OCI-LY1 (cell line): ENCODE measurements around the gene MNAT1.

Source experiments
- H2AFZ ChIP-seq: fragments of 200-600 bp; sonication (generic), shearing (Covaris generic); 2 replicates; pipeline ENCODE4 v1.6.0; 2014; ENCODE audit warnings: antibody characterized with exemption, mild to moderate bottlenecking, low read length
- H3F3A ChIP-seq: fragments of 200-600 bp; sonication (generic), shearing (Covaris generic); 2 replicates; pipeline ENCODE4 v1.6.0; 2014; ENCODE audit warnings: mild to moderate bottlenecking, antibody characterized with exemption, low read length, moderate library complexity; ENCODE audit not compliant: insufficient read depth
- H3K27ac ChIP-seq: fragments of 200-600 bp; sonication (generic); 2 replicates; pipeline ENCODE4 v1.5.1; 2014; ENCODE audit warnings: low read length, mixed run types, mild to moderate bottlenecking, low read depth; ENCODE audit not compliant: poor library complexity, severe bottlenecking
- H3K27me3 ChIP-seq: fragments of 200-600 bp; sonication (generic); 2 replicates; pipeline ENCODE4 v1.6.0; 2014; ENCODE audit warnings: antibody characterized with exemption, mild to moderate bottlenecking, low read length, moderate library complexity; ENCODE audit not compliant: insufficient read depth
- H3K36me3 ChIP-seq: fragments of 200-600 bp; sonication (generic); 2 replicates; pipeline ENCODE4 v1.6.1; 2014; ENCODE audit warnings: mild to moderate bottlenecking, antibody characterized with exemption, low read length, moderate library complexity, mixed read lengths; ENCODE audit not compliant: insufficient read depth
- H3K4me1 ChIP-seq: fragments of 200-600 bp; sonication (generic); 2 replicates; pipeline ENCODE4 v1.5.1; 2014; ENCODE audit warnings: mild to moderate bottlenecking, low read length, moderate library complexity; ENCODE audit not compliant: insufficient read depth, severe bottlenecking
- H3K4me2 ChIP-seq: fragments of 200-600 bp; sonication (generic), shearing (Covaris generic); 2 replicates; pipeline ENCODE4 v1.6.1; 2014; ENCODE audit warnings: low read length
- H3K4me3 ChIP-seq: fragments of 200-600 bp; sonication (generic); 2 replicates; pipeline ENCODE4 v1.5.1; 2014; ENCODE audit warnings: low read length, low read depth, mild to moderate bottlenecking, mixed read lengths; ENCODE audit not compliant: poor library complexity, severe bottlenecking
- H3K79me2 ChIP-seq: fragments of 200-600 bp; shearing (Covaris generic); 2 replicates; pipeline ENCODE4 v1.6.1; 2016; ENCODE audit warnings: mixed run types, low read length, mixed read lengths; ENCODE audit not compliant: insufficient read depth
- H3K9ac ChIP-seq: fragments of 200-600 bp; sonication (generic), shearing (Covaris generic); 2 replicates; pipeline ENCODE4 v1.6.1; 2014; ENCODE audit warnings: mild to moderate bottlenecking, low read length, mixed read lengths
- H3K9me2 ChIP-seq: fragments of 200-600 bp; sonication (generic), shearing (Covaris generic); 2 replicates; pipeline ENCODE4 v1.6.1; 2014; ENCODE audit warnings: low read depth, mild to moderate bottlenecking, low read length, mixed read lengths
- H3K9me3 ChIP-seq: fragments of 200-600 bp; shearing (Covaris generic); 2 replicates; pipeline ENCODE4 v1.6.1; 2014; ENCODE audit warnings: low read length, mixed read lengths
- H4K20me1 ChIP-seq: fragments of 200-600 bp; sonication (generic), shearing (Covaris generic); 2 replicates; pipeline ENCODE4 v1.6.0; 2016; ENCODE audit warnings: mild to moderate bottlenecking, low read length; ENCODE audit not compliant: insufficient read depth
- EZH2 ChIP-seq: fragments of 200-600 bp; sonication (generic), shearing (Covaris generic); IDR thresholded peaks from 2 replicates; pipeline ENCODE4 v1.8.0; 2017; ENCODE audit warnings: borderline replicate concordance, mixed run types, mild to moderate bottlenecking, antibody characterized with exemption, low read length, moderate library complexity, mixed read lengths
- TF ChIP-seq, protein P1 (sequence below): fragments of 200-600 bp; sonication (generic), shearing (Covaris generic); IDR thresholded peaks from 2 replicates; pipeline ENCODE4 v1.5.1; 2017; ENCODE audit warnings: mild to moderate bottlenecking, antibody characterized with exemption, low read length, moderate library complexity, mixed read lengths

MNAT1 gene

DNA sequence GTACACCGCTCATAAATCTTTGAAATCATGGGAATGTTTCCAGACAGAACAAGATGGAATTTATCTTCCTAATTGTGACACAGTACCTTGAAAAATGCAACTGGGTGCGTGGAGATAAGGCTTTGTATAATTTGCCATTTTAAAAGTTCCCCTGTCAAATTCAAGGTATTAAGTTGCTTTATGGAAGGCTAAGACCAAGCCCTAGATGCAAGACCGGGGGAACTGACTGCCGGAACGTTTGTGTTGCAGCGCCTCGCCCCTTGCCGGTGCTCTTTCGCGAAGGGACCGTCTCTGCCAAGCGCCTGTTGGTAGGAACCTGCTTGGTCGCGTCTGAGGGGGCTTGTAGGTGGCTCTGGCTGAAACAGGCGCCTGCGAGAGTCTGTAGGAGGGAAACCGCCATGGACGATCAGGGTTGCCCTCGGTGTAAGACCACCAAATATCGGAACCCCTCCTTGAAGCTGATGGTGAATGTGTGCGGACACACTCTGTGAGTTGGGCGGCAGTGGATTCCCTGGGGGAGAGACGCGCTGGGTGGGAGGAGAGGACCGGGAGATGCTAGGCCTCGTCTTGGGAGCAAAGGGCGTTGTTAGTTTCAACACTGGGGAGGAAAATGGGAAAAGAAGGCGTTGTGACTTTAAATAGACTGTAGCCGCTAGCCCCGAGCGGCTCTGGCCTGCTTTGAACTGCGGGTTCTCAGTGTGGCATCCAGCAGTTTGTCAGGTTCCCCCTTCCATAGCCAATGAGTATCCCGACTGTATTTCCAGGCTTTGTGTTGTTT is at the start of gene MNAT1:
MNAT1 (plus strand) TSS at position 297 of the 778 bp plus-strand sequence; CDS start at position 399, 102 bp downstream.
- H3K9me3 ChIP-seq, result no peaks in the 10 kb centered on the region
- TF ChIP-seq EZH2, result no peak
- TF ChIP-seq, protein P1, sequence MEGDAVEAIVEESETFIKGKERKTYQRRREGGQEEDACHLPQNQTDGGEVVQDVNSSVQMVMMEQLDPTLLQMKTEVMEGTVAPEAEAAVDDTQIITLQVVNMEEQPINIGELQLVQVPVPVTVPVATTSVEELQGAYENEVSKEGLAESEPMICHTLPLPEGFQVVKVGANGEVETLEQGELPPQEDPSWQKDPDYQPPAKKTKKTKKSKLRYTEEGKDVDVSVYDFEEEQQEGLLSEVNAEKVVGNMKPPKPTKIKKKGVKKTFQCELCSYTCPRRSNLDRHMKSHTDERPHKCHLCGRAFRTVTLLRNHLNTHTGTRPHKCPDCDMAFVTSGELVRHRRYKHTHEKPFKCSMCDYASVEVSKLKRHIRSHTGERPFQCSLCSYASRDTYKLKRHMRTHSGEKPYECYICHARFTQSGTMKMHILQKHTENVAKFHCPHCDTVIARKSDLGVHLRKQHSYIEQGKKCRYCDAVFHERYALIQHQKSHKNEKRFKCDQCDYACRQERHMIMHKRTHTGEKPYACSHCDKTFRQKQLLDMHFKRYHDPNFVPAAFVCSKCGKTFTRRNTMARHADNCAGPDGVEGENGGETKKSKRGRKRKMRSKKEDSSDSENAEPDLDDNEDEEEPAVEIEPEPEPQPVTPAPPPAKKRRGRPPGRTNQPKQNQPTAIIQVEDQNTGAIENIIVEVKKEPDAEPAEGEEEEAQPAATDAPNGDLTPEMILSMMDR, result no peak
- peak within 1 kb of the TSS; percentile 98 for H3K9ac ChIP-seq
- no peaks in the 10 kb centered on the region for H3K9me2 ChIP-seq
- H4K20me1 ChIP-seq, result no peaks in the 10 kb centered on the region
- peak within 1 kb of the TSS; percentile 80 for H3K4me2 ChIP-seq
- peaks cover 21% of the 10 kb centered on the region for H3K4me1 ChIP-seq
- H3K4me3 ChIP-seq, result peak within 1 kb of the TSS; percentile 100
- H3K27me3 ChIP-seq, result no peaks in the 10 kb centered on the region
- H3F3A ChIP-seq, result no peaks in the 10 kb centered on the region
- H3K79me2 ChIP-seq, result peaks cover 38% of the 10 kb centered on the region
- H3K27ac ChIP-seq, result no peak within 1 kb of the TSS
- H2AFZ ChIP-seq, result peak within 1 kb of the TSS; percentile 92
- H3K36me3 ChIP-seq, result no peaks in the 10 kb centered on the region

DNA sequence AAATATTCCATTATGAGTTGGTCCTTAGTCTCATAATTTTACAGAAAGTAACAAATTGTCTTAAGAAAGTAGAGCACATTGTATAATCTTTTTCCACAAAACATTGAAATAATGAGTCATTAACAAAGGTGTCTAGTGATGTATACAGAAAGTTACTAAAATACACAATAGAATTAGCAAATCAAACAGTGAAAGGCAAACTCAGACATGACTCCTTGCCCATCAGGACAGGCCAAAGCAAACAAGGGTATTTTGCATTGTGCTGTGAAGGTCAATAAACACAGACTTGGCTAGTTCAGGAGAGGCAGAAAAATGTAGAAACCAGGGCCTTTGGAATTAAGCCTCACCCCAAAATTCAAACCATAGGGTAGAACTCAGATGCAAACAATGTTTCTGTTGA is 47.7 kb upstream of the MNAT1 start:
- H2AFZ ChIP-seq, result no peak overlapping the region
- no peak overlapping the region for H3K4me3 ChIP-seq
- no peak overlapping the region for H3K27ac ChIP-seq
- TF ChIP-seq, protein P1, result no peak
- no peak for TF ChIP-seq EZH2
- no peaks in the 10 kb centered on the region for H3F3A ChIP-seq
- H3K9ac ChIP-seq, result no peak overlapping the region
- no peaks in the 10 kb centered on the region for H3K9me3 ChIP-seq
- no peaks in the 10 kb centered on the region for H3K27me3 ChIP-seq
- H3K36me3 ChIP-seq, result no peaks in the 10 kb centered on the region
- H3K79me2 ChIP-seq, result no peaks in the 10 kb centered on the region
- H3K4me2 ChIP-seq, result no peak overlapping the region
- H3K9me2 ChIP-seq, result no peaks in the 10 kb centered on the region
- H3K4me1 ChIP-seq, result no peaks in the 10 kb centered on the region
- H4K20me1 ChIP-seq, result no peaks in the 10 kb centered on the region

DNA sequence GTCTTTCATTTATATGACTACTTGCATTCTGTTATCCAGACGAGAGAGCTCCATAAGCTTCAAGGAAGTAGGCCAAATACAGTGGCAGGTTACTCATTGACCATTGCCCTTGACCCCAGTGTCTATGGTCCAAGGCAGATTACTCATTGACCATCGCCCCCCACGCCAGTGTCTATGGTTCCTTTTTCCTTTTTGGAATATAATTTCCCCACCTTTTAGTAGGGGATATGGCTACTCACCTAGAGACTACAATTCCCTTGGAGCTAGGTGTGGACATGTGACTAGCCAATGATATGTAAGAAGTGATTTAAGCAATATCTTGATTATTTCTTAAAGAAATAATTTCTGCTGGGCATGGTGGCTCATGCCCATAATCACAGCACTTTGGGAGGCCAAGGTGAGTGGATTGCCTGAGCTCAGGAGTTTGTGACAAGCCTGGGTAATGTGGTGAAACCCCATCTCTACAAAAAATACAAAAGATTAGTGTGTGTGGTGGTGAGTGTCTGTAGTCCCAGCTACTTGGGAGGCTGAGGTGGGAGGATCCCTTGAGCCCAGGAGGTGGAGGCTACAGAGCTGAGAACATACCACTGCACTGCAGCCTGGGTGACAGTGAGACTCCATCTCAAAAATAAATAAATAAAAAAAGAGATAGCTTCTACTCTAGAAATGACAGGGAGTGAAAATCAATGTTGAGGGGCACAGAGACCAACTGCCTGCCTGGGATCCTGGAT is 43.0 kb upstream of the MNAT1 start:
- Histone ChIP-seq H3K9ac (no peak overlapping the region), H3K9me3 (no peaks in the 10 kb centered on the region), H2AFZ (no peak overlapping the region), H3K27me3 (no peaks in the 10 kb centered on the region), H3F3A (no peaks in the 10 kb centered on the region), H3K4me3 (no peak overlapping the region), H3K4me2 (no peak overlapping the region), H3K9me2 (no peaks in the 10 kb centered on the region), H3K36me3 (no peaks in the 10 kb centered on the region), H4K20me1 (no peaks in the 10 kb centered on the region), H3K4me1 (no peaks in the 10 kb centered on the region), H3K79me2 (no peaks in the 10 kb centered on the region), H3K27ac (no peak overlapping the region)
- TF ChIP-seq, protein P1, result no peak
- TF ChIP-seq EZH2, result no peak
